Measurements from ENCODE around the gene CDK5RAP2.
A peak's percentile ranks its signal among the peaks of the same experiment; 100 is the strongest.
"Not testable (repeated sequence)": the region's sequence is repeated elsewhere in the genome, so short reads cannot be mapped to it uniquely, and the experiment has no call there.

CDK5RAP2 gene

DNA sequence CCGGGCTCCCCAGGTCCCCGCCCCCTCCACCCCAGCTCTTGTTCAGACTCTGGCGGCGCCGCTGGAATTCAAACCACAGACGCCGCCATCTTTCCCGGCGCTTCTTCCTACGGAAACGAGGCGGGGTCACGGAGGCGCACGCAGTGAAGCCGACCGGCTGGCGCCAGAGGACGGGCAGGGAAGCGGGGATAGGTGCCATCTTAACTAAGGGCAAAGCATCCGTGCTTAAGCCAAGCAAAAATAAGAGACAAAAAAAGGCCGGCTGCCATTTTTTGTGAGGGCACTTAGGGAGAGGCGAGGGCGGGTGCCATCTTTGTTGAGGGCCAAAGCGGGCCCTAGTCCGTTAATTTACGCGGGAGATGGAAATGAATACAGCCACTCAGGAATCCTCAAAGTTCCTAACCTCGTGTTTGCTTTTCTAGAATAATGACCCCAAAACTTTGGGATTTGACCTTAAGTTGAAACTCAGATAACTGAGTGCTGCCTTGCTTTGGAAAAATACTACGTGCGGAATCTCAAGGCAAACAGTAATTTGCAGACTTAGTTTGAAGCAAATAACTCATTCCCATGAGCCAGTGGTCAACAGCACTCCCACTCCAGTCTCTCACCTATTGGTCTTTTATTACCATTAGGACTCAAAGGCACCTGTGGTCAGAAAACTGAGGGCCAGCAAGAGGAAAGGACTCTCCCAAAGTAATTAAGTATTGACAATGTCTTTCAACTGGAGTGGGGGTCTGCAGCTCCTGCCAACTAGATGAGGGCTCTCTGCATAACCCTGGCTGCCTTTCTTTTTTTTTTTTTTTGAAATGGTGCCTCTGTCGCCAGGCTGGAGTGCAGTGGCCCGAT is at the start of gene CDK5RAP2:
CDK5RAP2 (minus strand) TSS at position 117 of the 846 bp plus-strand sequence. CDS start 189 bp downstream, outside the sequence.
- DNase-seq = peak; percentile 96

DNA sequence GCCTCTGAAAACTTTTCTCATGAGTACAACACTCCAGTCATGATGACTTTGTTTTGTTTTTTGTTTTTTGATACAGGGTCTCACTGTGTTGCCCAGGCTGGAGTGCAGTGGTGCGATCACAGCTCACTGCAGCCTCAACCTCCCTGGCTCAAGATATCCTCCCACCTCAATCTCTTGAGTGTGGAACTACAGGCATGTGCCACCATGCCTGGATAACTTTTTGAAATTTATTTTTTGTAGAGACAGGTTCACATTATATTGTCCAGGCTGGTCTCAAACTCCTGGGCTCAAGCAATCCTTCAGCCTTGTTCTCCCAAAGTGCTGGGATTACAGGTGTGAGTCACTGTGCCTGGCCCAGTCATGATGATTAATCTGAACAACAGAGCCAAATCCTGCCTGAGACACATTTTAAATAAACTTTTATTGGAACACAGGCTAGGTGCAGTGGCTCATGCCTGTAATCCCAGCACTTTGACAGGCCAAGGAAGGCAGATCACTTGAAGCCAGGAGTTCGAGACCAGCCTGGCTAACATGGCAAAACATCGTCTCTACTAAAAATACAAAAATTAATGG is 49.0 kb upstream of the CDK5RAP2 start:
- not testable (repeated sequence) for DNase-seq

DNA sequence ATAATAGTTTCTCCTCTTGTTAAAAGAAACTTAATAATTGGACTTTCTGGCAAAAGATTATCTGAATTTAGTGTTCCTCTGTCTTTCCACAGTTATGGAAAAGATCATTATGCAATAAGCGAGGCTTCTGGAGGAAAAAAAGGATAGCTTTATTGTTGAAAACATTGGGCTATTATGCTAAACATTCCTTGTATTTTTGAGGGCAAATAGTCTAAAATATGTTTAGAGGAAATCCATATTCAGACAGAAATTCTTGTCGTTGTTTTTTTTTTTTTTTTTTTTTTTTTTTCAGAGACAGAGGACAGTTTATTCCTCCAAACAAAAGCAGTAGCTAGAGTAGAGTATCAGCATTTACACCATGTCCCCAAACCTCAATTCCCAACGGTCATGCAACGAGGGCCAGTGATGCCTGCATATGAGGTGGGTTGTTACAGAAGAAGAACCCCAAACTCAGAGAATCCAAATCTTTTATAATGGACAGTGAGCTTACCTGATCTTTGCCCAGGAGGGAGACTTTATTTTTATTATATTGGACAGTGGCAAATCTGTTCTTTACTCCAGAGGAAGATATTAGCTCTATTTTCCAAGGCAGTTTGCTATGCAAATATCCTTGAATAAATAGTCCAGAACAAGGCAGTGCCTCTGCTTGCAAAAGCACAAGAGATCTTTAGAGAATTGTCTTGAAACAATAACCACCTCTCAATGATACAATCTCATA is 48.4 kb upstream of the CDK5RAP2 start:
- no peak for DNase-seq

DNA sequence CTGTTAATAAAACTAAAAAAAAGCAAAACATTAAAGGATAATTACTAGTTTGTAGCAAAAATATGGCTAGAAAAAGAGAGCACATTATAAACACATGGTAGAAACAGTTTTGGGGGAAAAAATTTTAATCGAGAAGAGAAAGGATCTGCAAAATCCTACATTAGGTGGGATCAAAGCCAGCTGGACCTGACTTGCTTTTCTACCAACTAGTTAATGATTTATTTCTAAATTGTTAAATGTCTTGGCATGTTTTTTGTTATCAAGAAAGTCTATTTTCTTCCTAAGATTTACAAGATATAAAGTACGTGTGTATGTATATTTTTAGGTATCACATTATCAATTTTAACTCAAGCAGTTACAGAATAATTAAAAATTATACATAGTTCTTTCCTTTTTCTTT is 47.1 kb upstream of the CDK5RAP2 start:
- no peak for DNase-seq

DNA sequence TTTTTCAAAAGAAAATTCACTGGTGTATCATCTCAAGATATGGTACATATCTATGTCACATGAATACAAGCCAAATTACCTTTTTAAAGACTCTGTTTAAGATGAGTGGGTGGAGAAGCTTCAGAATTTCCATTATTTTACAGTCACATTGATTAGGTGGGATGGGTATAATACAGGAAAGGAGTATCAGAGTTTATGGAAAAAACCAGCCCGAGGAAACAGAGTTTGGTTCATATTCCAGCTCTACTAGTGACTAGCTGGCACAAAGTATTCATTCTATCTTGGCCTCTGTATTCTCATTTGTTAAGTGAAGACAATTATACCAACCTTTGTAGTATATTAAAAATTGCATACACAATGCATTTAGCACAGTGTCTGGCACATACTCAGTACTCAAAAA is 46.5 kb upstream of the CDK5RAP2 start:
- DNase-seq = no peak

DNA sequence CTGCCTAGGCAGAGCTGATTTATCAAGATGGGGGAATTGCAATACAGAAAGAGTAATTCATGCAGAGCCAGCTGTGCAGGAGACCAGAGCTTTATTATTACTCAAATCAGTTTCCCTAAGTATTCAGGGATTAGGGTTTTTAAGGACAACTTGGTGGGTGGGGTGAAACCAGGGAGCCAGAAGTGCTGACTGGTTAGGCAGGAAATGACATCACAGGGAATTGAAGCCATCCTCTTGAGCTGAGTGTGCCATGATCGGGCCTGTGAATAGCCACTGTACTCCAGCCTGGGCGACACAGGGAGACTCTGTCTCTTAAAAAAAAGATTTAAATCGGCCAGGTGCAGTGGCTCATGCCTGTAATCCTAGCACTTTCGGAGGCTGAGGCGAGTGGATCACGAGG is 45.3 kb upstream of the CDK5RAP2 start:
- no peak for DNase-seq

DNA sequence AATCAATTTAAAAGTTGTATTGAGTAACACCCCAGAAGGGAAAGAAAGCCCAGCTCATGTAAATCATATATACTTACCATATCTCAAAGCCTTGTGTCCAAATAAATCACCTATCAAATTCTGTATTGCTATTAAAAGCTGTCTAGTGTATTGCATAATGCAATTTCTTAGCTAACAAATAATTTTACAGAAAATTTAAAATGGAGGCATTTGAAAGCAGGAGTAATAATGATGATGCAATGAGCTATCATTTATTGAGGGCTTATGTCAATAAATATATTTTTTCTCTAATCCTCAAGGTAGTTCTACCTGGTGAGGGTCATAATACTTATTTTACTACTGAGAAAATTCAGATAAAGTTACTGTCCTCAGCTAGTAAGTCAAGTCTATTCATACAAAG is 42.8 kb upstream of the CDK5RAP2 start:
- no peak for DNase-seq

DNA sequence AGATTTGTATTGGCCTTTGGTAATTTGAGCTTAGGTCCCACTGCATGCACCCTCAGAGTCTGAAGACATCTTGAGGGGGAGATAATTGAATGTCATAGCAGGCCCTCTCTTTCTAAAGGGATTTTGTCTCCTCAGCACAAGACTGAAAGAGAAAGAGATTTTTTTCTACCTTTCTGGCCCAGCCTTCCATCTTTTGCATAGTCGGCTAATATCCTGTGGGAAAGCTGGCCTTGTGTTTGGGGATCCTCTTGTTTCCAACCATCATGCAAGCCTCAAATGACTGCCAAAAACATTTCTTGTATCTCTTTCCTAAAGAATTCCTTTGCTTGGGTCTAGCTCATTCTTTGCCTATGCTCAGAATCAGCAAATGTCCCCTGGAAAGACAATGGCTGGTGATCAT is 42.0 kb upstream of the CDK5RAP2 start:
- no peak for DNase-seq

DNA sequence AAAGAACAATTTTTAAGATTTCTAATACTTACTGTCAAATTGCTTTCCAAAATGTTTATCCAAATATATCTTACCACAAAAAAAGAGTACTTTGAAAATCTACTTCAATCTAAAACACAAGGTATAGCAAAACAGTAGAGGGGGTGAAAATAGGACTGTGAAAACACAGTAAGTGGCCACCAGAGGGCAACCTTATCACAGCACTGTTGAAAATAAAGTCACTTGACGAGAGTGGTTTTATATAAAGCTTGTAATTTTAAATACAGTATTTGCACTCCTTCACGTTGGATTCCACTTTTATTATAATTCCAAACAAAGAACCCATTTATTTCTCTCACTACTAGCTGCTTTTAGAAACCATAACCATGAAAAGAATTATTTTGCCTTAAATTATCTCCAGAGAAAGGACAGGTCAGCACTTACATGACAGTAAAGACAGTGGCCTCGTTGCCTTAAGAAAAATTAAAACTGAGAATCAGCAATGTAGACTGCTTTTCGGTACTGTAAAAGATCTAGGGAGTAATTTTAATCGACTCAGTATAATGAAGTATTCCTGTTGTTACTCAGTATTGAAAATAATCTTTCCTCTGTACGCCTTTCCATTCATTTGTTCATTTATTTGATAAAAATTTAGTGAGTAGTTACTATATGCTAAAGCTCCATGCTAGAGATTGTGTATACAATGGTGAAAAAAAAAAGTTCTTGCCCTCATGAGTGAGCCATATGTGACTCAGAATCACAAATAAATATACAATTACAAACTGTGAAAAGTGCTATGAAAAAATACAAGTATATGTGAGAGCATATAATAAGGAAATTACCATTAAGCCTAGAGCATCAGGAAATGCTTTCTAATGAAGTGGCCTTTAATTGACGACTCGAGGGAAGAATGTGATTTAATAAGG is 40.0 kb upstream of the CDK5RAP2 start:
- DNase-seq = peak; percentile 49

DNA sequence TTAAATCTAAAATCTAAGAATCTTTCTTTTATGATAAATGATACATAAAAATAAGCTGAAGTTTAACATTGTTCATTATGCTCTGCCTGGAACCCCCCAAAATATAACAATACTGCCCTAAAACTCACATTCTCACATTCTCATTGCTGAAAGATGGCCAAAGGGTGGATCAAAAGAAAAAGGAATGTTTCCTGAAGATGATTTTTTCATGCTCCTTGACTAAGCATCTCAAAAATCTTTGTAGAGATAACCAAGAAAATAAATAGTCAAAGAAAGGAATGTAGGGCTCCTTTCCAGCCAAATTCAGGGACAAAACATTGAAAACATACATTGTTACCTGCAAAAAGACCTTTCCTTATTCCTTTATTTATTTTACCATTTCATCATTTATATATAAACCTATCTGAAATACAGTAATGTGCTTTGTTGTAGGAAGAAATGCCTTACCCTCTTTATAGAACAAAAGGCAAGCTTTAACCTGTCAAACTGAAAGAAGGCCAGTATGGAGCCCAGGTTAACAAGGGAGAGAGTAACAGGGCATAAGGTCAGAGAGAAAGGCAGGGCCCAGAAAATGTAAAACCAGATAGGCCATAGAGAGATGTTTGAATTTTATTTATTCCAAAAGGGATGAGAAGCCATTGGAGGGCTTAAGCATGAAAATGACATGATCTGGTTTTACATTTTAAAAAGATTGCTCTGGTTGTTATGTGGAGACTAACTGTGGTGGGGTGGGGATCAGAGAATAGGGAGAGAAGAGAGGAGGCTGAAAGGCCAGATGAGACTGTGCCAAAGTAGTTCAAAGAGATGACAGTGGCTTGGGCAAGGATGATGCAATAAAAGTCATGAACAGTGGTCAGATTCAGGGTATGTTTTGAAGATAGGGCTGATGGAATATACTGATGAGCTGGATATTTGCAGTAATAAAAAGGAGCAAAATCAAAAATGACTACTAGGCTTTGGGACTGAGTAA is 37.3 kb upstream of the CDK5RAP2 start:
- DNase-seq = no peak

DNA sequence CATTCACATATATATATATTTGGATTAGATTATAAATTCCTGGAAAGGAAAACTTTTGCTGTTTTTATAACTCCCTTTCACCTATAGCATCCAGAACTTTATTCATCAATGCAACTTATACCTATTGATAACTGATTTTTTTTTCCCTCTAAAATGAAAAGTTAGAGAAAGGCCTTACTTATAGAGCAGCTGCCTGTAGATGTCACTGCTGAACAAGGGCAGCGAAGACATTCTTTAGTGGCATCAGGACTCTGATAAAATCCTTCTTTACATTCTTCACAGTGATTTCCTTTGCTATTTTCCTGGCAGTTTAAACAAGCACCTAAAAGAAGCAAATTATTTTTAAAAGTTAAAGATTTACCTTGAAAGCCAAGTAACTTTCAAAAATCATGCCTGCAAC is 32.3 kb upstream of the CDK5RAP2 start:
- DNase-seq = no peak

DNA sequence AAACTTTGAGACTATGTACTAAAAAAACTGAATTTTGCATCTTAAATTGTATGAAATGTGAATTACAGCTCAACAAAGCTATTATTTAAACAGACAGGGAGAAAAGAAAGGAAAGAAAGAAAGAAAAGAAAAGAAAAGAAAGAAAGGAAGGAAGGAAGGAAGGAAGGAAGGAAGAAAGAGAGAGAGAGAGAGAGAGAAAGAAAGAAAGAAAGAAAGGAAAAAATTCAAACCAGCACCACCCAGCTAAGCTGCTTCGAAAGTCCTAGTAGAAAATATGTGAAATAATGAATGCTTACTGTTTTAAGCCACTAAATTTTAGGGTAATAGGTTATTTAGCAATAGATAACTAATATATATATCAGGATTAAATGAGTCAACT is 31.7 kb upstream of the CDK5RAP2 start:
- DNase-seq = no peak

DNA sequence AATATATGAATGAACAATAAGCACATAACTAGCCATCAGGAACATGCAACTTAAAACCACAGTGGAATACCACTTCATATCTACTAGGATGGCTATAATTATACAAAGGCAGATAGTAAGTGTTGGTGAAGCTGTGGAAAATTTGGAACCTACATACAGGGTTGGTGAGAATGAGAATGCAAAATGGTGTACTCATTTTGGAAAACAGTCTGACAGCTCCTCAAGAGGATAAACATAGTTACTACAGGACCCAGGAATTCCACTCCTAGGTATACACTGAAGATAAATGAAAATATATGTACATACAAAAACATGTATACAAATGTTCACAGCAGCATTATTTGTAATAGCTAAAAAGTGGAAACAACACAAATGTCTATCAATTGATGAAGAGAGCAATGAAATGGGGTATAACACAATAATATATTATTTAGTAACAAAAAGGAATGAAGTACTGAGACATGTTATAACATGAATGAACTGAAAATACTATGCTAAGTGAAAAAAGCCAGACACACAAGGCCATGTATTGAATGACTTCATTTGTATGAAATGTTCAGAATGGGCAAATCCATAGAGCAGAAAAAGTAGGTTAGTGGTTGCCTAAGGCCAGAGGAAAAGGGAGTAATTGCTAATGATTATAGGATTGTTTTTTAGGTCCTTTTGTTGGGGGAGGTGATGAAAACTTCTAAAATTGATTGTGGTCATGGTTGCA is 31.2 kb upstream of the CDK5RAP2 start:
- no peak for DNase-seq

DNA sequence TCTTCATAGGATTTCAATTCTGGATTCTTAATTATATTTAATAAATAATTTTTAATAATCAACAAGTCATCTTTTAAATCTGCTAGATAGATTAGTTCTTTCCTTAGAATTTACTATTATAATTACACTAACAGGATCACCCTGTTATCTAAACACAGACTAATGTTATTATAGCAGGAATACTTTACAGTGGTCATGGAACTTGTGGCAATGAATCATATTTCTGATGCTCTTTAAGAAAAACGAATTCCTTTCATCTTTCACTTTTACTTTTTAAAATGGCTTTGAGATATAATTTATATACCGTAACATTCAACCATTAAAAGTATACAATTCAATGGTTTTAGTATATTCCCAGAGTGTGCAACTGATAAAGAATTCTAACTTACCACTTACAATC is 29.7 kb upstream of the CDK5RAP2 start:
- DNase-seq = no peak

DNA sequence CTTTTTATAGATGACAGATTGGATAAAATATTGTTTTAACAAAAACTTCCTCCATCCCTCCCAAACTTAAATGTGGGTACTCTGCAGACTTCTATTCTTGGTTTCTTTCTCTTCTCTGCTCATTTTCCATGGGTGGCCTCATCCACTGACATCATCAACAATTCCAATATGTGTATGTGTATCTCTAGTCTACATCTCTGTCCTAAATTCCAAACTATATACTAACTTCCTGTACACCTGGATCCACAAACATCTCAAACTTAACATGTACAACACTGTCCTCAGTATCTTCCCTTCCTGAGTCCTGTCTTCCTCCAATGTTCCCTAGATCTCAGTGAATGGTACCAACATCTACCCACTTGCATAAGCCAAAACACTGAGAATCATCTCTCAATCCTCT is 28.5 kb upstream of the CDK5RAP2 start:
- DNase-seq = no peak

DNA sequence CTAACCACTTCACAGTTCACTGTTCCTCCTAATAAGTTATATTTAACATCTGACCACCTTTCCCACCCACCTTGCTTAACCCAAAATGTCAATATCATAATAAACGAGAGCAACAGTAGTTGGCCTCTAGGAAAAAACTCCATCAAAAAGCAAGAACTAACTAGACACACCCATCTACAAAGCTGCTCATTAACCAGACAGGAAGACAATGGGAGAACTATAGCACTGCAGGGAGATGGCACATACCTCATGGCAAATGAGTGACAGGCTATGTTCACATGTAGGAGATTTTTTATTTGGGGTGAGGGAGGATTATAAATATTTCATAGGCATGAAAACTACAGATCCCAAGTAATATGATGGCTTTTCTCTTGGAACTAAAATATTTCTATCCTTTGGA is 23.6 kb upstream of the CDK5RAP2 start:
- no peak for DNase-seq

DNA sequence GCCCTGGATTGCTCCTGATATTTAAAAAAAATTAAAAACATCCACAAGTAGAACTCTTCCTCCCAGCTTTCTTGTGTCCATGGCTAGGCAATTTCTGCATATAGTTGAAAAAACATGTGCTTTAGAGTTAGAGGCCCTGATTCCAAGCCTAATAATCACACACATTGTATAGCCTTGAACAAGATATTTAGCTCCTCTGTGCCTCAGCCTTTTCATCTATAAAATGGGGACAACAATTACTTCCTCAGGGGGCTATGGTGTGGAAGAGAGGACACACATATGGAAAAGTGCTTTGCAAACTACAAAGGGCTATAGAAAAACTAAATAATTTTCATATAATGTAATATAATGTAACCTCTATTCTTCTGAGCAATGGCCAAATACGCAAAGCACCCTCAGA is 23.0 kb upstream of the CDK5RAP2 start:
- no peak for DNase-seq

DNA sequence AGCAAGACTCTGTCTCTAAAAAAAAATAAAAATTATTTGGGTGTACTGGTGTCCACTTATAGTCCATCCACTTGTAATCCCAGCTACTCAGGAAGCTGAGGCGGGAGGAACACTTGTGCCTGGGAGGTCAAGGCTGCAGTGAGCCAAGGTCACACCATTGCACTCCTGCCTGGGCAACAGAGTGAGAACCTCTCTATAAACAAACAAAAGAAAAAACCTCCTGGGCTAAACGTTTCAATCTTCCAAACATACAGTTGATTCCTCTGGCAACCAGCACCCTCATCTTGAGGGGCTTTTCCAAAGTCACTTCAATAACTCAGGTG is 13.9 kb upstream of the CDK5RAP2 start:
- no peak for DNase-seq

DNA sequence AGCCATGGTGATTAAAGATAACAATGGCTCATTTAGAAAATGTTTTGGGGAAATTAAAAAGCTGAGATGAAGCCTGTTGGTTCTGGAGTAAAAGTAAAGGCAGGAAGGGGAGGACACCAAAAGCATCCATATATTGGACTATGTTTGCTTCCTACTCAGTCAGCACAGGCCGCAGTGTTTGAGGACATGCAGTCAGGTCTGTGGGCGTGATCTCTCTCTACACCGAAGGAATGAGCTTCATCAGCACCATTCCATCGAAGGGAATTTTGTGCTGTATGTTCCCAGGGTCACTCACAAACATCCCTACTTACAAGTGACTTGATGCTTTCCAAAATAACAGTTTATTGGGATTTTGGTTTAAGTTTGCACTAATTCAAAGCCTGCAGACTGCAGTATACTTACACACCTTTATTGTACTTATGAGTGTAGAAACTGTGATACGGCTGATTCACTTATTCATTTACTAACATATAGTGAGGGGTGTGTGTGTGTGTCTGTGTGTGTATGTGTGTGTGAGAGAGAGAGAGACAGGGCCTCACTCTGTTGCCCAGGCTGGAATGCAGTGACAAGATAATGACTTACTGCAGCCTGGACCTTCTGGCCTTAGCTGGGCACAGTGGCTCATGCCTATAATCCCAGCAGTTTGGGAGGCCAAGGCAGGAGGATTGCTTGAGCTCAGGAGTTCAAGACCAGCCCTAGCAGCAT is 13.4 kb upstream of the CDK5RAP2 start:
- no peak for DNase-seq

DNA sequence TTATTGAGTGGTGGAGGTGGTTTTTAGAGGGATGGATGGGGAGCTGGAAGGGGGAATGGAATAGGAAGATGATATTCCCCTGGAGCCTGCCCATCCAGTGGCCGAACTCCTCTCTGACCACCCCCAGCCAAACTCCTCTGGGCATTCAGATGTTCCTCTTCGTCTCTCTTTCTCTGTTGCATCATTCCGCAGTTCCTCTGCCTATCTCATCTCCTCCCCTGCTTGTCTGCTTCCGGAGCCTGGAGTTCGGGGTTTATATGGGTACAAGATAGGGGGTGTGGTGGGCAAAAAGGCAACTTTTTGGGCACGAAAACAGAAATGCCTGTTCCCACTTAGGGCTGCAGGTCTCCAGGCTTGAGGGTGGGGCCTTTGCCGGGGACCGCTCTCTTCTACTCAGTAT is 12.2 kb upstream of the CDK5RAP2 start:
- no peak for DNase-seq

DNA sequence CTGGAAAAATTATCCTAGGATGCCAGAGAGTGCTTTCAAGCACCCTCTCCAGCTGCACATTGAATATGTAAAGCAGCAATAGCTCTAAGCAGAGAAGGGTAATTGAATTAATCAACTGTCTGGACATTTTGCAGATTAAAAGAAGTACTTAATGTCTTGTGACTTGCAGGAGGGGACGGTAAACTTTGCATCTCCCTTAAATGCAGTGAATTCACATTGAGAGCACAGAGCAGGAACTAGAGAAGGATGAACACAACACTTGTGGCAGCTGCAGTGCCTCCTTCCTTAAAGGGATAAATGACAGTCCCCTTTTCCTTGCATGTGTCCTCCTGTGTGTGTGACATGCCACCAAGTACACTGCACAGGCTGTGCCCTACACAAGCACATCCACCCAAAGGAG is 7.4 kb upstream of the CDK5RAP2 start:
- no peak for DNase-seq
